Spinal cord (tissue), 10 donors: ENCODE data around the gene SYT2. TPM values are rescaled to one million over a fixed set of nuclear protein-coding genes. Genes with fewer than 3 reads are reported as not detected.
"Not testable (repeated sequence)": the region's sequence is repeated elsewhere in the genome, so short reads cannot be mapped to it uniquely, and the experiment has no call there.

Source experiments
- DNase-seq, 6 donors: peaks; one replicate each; pipeline versions ENCODE4 v3.0.0 to v3.0.0-alpha.2; 2013 to 2015; ENCODE audit warnings: low spot score in 6 of 6, low read depth in 4 of 6
- H3K27ac ChIP-seq: one replicate; pipeline ENCODE4 v1.5.1; 2013; ENCODE audit warnings: low read depth, low read length, control low read depth
- H3K27me3 ChIP-seq: one replicate; pipeline ENCODE4 v1.6.1; 2013; ENCODE audit warnings: low read length; ENCODE audit not compliant: control insufficient read depth, insufficient read depth
- H3K36me3 ChIP-seq: one replicate; pipeline ENCODE4 v1.6.1; 2013; ENCODE audit warnings: low read length; ENCODE audit not compliant: control insufficient read depth, insufficient read depth
- H3K4me1 ChIP-seq: one replicate; pipeline ENCODE4 v1.6.1; 2013; ENCODE audit warnings: low read length; ENCODE audit not compliant: control insufficient read depth, insufficient read depth
- H3K4me3 ChIP-seq: one replicate; pipeline ENCODE4 v1.5.1; 2013; ENCODE audit warnings: low read depth, low read length, control low read depth
- H3K9me3 ChIP-seq: one replicate; pipeline ENCODE4 v1.6.1; 2013; ENCODE audit warnings: low read length; ENCODE audit not compliant: control insufficient read depth, insufficient read depth
- WGBS: methylation state at CpG from one replicate; pipeline ENCODE4 v1.1.5; 2013; ENCODE audit warnings: missing lambda C conversion rate; ENCODE audit not compliant: insufficient coverage; 5-methylcytosine and 5-hydroxymethylcytosine counted together
- polyA plus RNA-seq, 2 donors: library from polyadenylated mRNA; unstranded; fragments of 120-200 nt; gene quantifications; one replicate each; pipeline ENCODE4 v1.2.1, GENCODE V29; 2013; ENCODE audit not compliant: insufficient read length in 2 of 2
- total RNA-seq, 2 donors: library from RNA; depleted of rRNA in 1 of 2; stranded (reverse); fragments of 120-200 nt in 1 of 2; fragments of >200 nt in 1 of 2; gene quantifications; one replicate each; pipeline versions ENCODE4 v1.2.3 to v1.2.4, GENCODE V29; 2013 to 2014
- donor health status: healthy.

SYT2 gene
- total and polyA plus RNA-seq, 4 donors, result 11.1 to 59.2 (median 48.8) TPM

DNA sequence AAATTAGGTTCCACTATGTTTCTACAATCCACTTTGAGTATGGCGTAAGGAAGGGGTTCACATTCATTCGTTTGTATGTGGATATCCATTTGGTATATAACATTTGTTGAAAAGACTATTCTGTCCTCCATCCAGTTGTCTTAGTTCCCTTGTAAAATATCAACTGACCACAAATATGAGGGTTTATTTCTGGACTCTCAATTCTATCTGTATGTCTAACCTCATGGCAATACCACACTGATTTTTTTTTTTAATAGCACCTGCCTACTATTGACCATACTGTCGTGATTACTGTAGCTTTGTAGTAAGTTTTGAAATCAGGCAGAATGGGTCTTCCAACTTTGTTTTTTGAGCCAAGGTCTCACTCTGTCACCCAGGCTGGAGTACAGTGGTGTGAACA is 98.2 kb downstream of the SYT2 start:
- H3K27ac ChIP-seq, H3K36me3 ChIP-seq, H3K4me3 ChIP-seq, DNase-seq, H3K9me3 ChIP-seq, H3K27me3 ChIP-seq: not testable (repeated sequence)
- no CpG with 5 or more reads among the region's 3 CpGs for WGBS
- peaks cover 25% of the 10 kb centered on the region for H3K4me1 ChIP-seq

DNA sequence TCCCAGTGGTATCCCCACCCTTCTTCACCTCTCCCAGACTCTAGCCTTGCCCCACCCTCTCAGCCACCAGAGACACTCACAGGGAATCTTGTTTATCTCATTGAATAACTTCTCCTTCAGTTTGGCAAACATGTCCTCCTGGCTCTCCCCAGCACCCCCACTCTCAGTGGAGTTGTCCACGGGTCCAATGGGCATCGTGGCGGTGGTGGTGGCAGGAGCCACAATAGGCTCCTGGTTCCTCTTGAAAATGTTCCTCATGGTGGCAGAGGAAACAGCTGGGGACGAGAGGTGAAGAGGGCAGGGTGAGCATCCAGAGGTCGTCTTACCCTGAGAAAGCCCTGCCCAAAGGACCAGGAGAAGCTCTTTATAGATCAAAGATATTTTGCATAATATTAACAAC is 104.7 kb downstream of the SYT2 start:
- Histone ChIP-seq H3K9me3 (no peaks in the 10 kb centered on the region), H3K4me1 (no peaks in the 10 kb centered on the region), H3K27me3 (no peaks in the 10 kb centered on the region), H3K36me3 (peaks cover 26% of the 10 kb centered on the region), H3K4me3 (no peak overlapping the region), H3K27ac (no peak overlapping the region)
- no peak for DNase-seq
- WGBS, result 100% methylated on average over 3 of the region's 5 CpGs

DNA sequence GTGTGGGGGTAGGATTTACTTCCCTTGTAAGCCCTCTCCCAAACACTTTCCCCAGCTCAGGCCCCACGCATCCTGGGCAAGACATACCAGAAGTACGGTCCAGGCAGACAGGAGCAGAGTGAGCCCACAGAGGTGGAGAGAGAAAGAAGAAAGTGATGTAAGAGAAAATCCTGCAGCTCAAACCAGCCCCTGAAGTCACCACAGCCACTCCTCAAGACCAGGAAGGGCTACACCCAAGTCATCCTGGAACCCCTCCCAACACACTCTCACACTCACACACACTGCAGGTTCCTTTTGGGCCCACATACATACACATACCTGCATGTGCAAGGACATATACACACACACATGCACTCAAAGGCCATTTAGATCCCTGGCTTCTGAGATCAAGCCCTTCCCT is 106.8 kb downstream of the SYT2 start:
- Histone ChIP-seq H3K27me3 (no peaks in the 10 kb centered on the region), H3K9me3 (no peaks in the 10 kb centered on the region), H3K4me1 (no peaks in the 10 kb centered on the region), H3K36me3 (peaks cover 46% of the 10 kb centered on the region), H3K27ac (no peak overlapping the region), H3K4me3 (no peak overlapping the region)
- WGBS, result no CpG with 5 or more reads among the region's 2 CpGs
- no peak for DNase-seq

DNA sequence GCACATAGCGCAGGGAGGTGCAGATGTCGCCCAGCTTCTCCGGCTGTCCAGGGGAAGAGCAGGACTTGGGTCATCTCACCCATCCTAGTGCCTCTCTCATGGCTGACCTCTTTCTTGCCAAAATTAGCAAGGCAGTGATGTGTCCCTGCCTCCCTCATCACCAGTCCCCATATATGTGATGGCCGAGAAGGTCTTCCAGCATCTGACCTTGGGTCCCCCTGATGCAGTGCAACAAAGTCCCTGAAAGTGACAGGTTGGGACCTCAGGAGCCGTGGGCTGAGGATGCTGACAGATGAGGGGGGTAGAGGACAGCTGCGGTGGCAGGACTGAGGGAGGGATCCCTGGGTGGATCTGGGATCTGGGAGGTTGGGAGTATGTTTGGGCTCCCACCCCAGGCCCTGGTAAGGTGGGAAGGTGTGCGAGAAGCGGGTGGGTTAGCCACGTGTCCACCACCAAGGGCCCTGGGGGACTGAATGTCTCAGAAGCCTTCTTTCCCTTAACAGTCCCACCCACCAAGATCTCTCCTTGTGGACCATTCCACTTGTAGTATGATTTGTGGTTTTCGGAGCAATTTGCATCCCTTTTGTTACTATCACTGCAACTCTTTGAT is 109.7 kb downstream of the SYT2 start:
- H3K4me3 ChIP-seq, result no peak overlapping the region
- H3K36me3 ChIP-seq, result peaks cover 51% of the 10 kb centered on the region
- no peaks in the 10 kb centered on the region for H3K27me3 ChIP-seq
- no peak for DNase-seq
- H3K4me1 ChIP-seq, result no peaks in the 10 kb centered on the region
- no peak overlapping the region for H3K27ac ChIP-seq
- 80% methylated on average over 7 of the region's 10 CpGs for WGBS
- no peaks in the 10 kb centered on the region for H3K9me3 ChIP-seq

DNA sequence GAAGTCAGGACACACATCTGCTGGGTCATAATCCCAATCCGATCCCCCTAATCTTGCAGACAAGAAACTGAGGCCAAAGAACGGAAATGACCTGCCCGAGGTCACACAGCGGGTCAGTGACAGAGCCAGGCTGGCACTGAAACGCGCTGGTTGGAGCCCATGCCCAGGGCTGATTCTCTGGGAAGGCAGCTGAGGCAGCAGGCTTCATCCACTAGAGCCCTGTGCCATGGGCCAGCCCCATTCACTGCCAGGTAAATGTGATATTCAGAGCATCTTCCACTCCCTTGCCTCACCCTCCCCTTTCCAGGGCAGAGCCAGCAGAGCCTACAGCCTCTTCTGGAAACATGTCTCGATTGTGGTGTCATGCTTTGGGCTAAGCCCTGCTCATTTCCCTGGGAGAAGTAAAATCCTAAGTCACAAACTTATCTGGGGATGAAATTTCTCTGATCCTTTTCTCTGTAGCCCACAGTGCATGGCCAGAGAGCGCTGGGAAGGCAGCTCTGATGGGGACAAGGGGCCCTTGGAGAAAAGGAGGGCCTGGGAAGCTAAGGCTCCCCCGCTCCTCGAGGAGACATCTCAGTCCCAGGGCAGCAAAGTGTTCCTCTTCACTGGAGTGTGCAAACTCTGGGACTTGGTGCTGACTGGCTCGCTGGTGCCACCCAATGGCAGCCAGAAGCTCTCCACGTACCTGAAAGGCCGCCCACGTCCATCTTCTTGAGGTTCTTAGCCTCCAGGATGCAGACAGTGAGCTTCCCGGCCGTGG is 110.4 kb downstream of the SYT2 start:
- Histone ChIP-seq H3K4me3 (no peak overlapping the region), H3K27ac (no peak overlapping the region), H3K36me3 (peaks cover 51% of the 10 kb centered on the region), H3K27me3 (no peaks in the 10 kb centered on the region), H3K9me3 (no peaks in the 10 kb centered on the region), H3K4me1 (no peaks in the 10 kb centered on the region)
- peak in 2 of 6 donors; percentile 68 to 84 for DNase-seq
- 55% methylated on average over 15 of the region's 16 CpGs for WGBS

DNA sequence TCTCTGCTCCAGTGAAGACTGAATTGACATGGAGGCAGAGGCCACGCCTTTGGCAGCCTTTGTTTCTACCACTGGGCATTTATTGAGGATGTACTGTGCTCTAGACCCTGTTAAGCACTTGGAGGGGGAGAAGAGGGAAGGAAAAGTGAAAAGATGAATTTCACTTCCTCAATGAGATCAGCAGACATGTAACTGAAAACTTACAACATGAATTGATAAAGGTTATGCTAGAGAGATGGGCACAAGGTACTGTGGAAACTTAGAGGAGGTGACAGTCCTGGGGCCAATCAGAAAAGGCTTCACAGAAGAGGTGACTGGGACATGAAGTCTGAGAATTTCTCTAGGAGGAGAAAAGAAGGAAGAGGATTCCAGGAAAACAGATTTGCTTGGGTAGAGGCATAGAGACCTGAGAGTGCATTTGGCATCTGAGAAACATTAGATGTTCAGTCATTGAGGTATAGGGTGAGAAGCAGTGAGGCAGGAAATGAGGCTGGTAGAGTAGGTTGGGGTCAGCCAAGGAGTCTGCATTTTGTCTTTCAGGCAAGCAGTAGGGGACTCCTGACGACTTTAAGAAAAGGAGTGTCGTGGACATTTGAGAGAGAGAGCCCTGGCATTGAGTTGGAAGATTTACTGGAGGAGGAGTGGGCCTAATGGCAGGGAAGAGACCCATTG is 113.0 kb downstream of the SYT2 start:
- no peaks in the 10 kb centered on the region for H3K4me1 ChIP-seq
- WGBS, result 68% methylated on average over 3 of the region's 3 CpGs
- no peak overlapping the region for H3K27ac ChIP-seq
- no peaks in the 10 kb centered on the region for H3K9me3 ChIP-seq
- peaks cover 42% of the 10 kb centered on the region for H3K36me3 ChIP-seq
- no peak overlapping the region for H3K4me3 ChIP-seq
- no peak for DNase-seq
- no peaks in the 10 kb centered on the region for H3K27me3 ChIP-seq

DNA sequence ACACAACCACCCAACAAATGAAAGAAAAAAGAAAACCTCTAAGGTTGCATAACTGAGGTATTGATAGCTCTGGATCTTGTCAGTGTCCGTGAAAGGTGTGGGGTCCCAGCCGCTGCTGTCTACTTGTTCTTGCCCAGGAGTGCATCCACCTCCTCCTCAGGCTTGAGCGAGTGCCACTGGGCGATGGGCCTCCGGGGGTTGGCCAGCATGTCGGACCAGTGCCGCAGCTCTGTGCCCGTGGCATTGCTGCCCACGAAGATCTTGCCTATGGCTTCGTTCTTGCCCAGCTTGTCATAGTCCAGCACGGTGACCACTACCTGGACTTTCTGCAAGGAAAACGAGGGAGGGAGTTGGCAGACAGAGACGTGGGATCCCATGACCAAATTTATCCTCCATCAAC is 113.6 kb downstream of the SYT2 start:
- Histone ChIP-seq H3K4me3 (no peak overlapping the region), H3K36me3 (peaks cover 43% of the 10 kb centered on the region), H3K27ac (no peak overlapping the region), H3K27me3 (no peaks in the 10 kb centered on the region), H3K9me3 (no peaks in the 10 kb centered on the region), H3K4me1 (no peaks in the 10 kb centered on the region)
- 89% methylated on average over 10 of the region's 13 CpGs for WGBS
- DNase-seq, result no peak

DNA sequence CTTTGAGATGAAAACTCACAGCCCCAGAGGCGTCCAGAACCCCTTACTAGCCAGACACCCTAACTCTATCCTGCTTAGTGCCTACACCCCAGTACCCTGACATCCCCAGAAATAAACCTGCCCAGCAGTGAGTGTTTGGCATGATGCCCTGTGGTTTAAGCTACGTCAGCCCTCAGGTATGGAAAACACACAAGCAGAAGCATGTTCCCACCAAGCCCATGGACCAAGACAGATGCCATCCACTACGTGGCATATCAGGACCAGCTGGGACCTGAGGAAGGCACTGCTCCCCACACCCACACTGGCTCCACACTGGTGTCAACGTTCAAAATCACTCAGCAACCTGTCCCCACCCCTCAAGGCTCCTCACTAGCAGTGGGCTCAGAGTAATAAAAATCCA is 116.4 kb downstream of the SYT2 start:
- DNase-seq, result no peak
- Histone ChIP-seq H3K4me1 (peaks cover 8% of the 10 kb centered on the region), H3K4me3 (no peak overlapping the region), H3K27me3 (no peaks in the 10 kb centered on the region), H3K9me3 (no peaks in the 10 kb centered on the region), H3K36me3 (peaks cover 28% of the 10 kb centered on the region), H3K27ac (no peak overlapping the region)
- 96% methylated on average over 4 of the region's 4 CpGs for WGBS

DNA sequence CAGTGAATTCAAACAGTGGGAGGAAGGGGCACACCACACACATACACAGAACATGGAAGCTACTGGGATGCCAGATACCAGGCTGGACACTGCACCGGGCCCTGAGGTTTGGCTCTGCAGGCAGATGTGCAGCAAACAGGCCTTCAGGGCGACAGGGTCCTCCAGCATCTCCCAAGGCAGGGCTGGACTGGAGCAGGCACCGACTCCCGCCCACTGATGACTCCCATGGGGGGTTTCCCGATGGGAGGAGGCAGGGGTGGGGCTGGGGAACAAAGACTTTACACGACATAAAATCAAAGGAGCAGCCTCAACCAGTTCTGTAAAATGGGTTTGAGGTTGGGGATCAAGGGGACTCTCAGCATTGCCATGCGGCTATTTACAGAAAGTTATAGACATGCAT is 118.1 kb downstream of the SYT2 start:
- WGBS, result 86% methylated on average over 4 of the region's 7 CpGs
- Histone ChIP-seq H3K4me1 (peaks cover 8% of the 10 kb centered on the region), H3K27ac (no peak overlapping the region)

More for the DNA sequence above, 118.1 kb downstream of the SYT2 start:
- DNase-seq, result no peak
- peaks cover 25% of the 10 kb centered on the region for H3K36me3 ChIP-seq
- H3K4me3 ChIP-seq, result no peak overlapping the region
- H3K27me3 ChIP-seq, result no peaks in the 10 kb centered on the region
- no peaks in the 10 kb centered on the region for H3K9me3 ChIP-seq
